Embryonic facial prominence (tissue), 1 donor: ENCODE data around the gene ARMC9.
"Not testable (repeated sequence)": the region's sequence is repeated elsewhere in the genome, so short reads cannot be mapped to it uniquely, and the experiment has no call there.

ENCODE experiments used
- DNase-seq: peaks from one replicate; pipeline ENCODE4 v3.0.0-alpha.2; 2016; ENCODE audit errors: extremely low spot score

The ARMC9 gene

DNA sequence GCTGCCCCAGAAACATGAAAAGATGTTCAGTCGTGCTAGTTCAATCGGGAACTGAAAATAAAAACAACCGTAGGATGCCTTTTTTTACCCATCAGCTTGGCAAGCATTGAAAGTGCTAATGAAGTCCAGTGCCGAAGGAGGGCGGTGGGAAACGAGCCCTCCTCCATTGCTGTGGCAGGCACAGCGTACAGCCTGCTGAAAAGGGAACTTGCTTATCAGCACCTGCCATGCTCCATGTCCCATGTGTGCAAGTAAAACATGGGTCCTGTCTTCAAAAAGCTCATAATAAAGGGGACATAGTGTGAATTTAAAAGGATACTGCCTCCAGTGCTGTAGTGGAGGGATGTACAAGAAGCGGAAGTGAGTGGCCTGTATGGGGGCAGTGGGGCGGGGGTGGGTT is 82.4 kb downstream of the ARMC9 start:
- DNase-seq: no peak

- DNase-seq: no peak
Observed at GRCh38 chr2:231284296-231284695, 85.9 kb downstream of the ARMC9 start.

DNA sequence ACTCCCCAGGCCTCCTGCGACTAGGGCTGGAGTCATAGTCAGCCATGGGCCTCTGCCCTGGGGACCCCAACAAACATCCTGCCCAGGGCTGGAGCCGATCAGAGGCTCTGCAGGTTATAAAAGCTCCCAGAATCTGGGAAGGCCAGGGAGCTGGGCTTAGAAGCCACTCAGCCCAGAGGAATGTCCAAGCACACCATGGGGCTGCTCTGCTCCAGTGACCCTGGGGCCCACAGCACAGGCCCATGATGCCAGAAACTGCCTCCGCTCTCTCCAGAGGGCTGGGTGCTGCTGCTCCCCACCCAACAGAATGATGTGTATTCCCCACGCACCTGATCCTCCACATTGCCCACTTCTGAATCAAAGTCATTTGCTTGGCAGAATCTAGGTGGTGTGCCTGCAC is 88.5 kb downstream of the ARMC9 start:
- DNase-seq: no peak

- no peak for DNase-seq
Observed at GRCh38 chr2:231287696-231288095, 89.3 kb downstream of the ARMC9 start.

- no peak for DNase-seq
Observed at GRCh38 chr2:231288590-231288989, 90.2 kb downstream of the ARMC9 start.

DNA sequence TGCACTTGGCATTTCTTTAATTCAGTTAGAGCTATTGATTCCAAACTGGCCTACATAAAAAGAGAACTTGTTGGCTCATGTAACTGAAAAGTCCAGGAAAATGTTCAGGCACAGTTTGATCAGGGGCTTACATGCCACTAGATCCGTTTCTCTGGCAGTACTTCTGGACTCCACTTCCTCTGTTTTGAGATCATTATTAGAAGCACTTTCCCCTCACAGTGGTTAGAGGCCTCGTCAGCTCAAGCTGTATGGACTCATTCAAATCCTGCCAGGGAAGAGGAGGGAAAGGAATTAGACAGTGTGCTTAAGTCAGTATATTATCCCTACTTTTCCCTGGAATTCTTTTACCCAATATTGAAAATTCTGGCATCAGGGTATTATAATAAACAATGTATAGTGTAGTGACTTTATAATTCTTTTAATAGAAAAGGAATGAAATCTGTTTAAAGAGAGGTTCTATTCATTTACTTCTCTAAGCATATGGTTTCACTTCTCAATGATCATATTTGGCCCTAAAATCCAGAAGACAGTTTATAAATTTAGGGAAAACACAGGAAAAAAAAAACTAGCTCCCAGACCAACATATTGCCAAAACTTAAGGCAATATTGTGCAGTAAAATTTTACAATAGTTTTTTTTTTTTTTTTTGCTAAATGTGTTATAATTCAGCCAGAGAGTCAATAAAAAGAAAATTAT is 92.0 kb downstream of the ARMC9 start:
- DNase-seq: no peak

- no peak for DNase-seq
Observed at GRCh38 chr2:231292472-231293134, 94.2 kb downstream of the ARMC9 start.

DNA sequence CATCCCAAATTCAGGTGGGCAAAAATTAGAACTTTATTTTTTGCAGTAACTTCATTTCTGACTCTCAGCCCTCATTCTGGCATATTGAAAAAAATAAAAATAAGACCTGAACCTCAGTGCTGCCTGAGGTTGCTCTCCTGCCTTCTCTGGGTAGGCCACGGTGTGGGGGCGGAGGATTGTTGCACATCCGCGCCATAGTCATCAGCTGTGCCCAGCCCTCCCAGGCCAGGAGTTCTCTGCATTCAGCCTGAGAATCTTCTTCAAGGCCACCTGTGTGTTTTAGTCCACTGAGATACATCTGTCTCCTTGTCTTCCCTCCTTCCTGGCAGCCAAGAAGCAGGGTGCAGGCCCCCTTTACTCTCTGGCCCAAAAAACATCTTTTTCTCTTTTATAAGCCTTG is 94.7 kb downstream of the ARMC9 start:
- no peak for DNase-seq

GRCh38 chr2:231294116-231294515 is 95.7 kb downstream of the ARMC9 start:
- no peak for DNase-seq

DNA sequence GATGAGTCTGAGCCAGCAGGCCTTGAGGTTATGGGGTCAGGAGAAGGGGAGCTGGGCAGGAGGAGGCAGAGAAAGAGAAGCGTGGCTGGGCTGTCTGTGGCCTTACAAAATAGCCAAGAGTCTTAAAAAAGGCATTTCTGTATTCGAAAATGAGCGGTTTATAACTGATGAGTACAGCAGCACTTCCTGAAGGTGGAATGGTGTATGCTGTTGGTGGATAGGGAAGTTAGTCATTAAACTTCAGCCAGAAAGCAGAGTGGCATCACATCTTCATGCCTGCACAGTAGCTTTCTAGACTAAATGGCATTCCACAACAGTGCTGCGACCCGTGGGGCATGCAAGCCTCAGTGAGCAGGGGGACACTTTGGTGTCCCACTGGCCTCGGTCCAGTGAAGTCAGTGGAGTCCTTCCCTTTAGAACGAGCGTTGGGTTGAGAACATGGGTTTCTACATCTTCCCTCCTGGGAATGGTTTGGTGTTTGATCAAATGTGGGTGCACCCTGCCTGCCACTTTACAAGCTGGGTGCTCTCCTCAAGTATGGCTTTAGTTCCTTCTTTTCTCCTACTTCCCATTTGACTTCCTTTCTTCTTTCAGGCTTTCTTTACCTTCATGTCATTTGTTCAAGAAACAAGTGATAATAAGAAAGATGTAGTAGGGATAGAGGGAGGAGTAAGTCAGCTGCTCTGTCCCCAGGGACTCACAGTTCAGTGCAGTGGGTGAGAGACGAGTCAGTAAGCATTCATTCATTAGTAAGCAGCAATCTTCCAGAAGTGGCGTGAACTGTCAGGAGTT is 96.3 kb downstream of the ARMC9 start:
- DNase-seq: no peak

GRCh38 chr2:231295363-231295655 is 96.9 kb downstream of the ARMC9 start:
- no peak for DNase-seq

- DNase-seq: no peak
Observed at GRCh38 chr2:231296401-231296974, 98.1 kb downstream of the ARMC9 start.

DNA sequence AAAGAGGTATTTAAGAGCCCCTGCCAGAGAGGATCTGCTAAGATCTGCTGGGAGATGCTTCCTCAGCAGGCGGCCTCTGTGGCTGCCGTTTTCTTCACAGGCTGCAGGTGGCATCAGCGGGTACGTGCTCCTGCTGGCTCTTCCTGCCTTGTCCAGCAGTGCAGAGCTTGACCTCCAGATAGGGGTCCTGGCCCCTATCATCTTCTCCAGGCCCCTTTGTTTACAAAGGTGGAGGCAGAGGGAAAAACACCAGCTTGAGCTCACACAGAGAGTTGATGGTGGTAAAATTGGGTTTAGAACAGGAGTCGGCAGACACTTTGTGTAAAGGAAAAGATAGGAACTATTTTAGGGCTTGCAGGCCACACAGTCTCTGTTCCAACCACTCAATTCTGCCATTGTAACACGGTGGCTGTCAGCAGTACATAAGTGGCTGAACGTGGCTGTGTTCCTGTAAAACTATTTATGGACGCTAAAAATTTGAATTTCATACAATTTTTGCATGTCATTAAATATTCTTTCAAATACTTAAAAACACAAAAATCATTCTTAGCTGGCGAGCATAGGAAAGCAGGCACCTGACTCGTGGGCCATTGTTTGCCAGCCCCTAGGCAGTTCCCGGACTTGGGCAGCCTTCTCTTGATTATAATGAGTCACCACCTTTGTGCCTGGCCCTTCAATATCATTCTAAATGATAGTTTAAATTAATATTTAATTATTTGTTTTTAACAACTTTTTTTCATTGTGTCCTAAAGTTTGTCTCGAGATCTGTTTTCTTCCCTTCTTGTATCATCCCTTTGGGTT is 98.9 kb downstream of the ARMC9 start:
- DNase-seq: no peak

DNA sequence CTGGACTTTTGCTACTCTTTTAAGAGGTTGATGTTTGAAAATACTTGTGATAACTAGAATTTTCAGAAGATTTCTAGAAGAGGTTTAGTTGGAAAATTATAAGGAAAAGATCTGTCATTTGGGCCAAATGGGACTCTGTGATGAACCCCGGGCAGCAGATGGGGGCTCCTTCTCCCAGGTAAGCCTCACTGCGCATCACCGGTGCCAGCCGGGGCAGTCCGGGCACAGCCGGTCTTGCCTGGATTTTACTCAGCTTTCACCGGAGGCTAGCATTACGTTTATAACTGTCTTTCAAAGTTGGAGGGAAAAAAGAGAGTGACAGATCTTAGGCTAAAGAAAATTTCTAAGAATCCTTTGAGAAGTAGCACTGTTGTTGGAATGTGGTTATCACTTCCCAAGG is 99.7 kb downstream of the ARMC9 start:
- no peak for DNase-seq

GRCh38 chr2:231299267-231299666 is 100.8 kb downstream of the ARMC9 start:
- DNase-seq: no peak

GRCh38 chr2:231300020-231300721 is 101.7 kb downstream of the ARMC9 start:
- DNase-seq: no peak

DNA sequence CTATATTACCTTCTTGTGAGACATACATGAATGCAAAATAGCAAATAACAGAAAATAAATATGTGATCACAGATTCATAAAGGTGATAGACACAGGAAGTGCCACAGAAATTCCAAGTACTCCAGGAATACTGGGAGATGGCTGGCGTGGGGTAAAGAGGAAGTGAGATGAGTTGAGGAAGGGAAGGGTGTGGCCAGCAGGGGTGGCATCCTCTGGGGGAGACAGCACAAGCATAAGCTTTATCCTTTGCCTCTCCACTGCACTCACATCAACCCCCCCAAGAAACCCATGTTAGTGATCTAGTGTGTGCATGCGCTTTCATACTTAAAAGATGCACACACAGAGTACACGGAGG is 102.3 kb downstream of the ARMC9 start:
- DNase-seq: no peak

DNA sequence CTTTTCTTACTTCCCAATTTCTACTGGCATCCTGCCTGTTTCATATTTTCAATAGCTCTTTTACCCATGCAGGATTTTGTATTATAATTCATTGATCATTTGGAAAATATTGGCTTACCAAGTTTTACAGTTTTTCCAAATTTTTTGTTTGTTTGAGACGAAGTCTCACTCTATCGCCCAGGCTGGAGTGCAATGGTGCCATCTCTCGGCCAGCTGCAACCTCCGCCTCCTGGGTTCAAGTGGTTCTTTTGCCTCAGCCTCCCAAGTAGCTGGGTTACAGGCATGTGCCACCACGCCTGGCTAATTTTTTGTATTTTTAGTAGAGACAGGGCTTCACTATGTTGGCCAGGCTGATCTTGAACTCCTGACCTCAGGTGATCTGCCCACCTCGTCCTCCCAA is 105.8 kb downstream of the ARMC9 start:
- DNase-seq: not testable (repeated sequence)

GRCh38 chr2:231305221-231305620 is 106.8 kb downstream of the ARMC9 start:
- no peak for DNase-seq

DNA sequence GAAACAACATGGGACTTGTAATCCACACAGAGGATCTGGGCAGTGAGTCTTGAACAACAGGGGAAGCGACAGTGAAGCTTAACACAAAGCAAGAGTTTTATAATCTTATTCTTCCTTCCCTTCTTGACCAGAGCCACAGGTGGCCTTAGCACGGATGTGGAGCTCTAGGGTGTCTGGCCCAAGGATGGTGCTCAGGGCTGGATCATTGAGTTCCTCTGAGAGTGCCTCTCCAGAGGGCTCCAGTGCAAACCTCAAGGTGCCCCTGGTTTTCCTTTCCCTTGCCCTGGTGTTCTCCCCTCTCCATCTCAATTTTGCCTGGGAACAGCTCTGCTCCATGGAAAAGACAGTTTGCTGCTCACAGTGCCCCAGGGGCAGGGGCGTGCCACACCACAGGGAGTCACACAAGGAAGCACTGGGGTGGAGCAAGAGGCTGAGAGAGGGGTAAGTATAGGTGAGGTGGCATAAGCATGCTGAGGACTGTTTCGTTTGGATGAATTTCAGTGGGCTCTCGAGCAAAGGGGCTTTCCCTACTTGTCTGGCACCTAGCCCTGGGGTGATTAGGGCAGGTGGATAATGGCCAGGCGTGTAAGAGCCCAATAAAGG is 108.5 kb downstream of the ARMC9 start:
- DNase-seq: no peak

DNA sequence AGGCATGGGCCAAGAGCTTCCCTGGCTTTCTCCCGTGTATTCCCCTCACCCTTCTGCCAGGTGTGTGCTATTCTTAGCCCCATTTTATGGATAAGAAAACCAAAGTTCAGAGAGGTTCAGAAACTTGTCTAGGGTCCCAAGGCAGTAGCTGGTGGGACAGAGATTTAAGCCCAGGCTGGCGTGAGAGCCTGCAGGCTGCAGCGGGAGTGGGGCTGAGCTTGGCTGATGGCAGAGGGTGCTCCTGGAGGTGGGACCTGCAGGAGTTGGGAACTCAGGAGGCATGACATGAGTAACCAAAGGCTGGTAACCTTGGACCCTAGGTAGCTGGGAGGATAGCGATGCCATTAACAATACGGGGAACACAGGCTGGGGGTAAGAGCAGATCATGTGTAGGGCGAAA is 109.8 kb downstream of the ARMC9 start:
- no peak for DNase-seq
